ENCODE results near the gene S100A3. TPM values are rescaled to one million over a fixed set of nuclear protein-coding genes. Genes with fewer than 3 reads are reported as not detected.

S100A3 gene
- polyA plus RNA-seq, 1 donor (not counting 4 experiments of a cell fraction or from before 2014, with no cell fraction given): 15.1 TPM

GRCh38 chr1:153506831-153507413 is 42.1 kb downstream of the S100A3 start:
- H3K27ac ChIP-seq (ENCODE audit: control insufficient read depth, insufficient read depth, low read length): no peak overlapping the region
- H3K79me2 ChIP-seq (ENCODE audit: control insufficient read depth, insufficient read depth, low read length): no peaks in the 10 kb centered on the region
- no peak overlapping the region for H3K4me3 ChIP-seq (ENCODE audit: control insufficient read depth in 2 of 3, extremely low read depth in 1 of 3, insufficient read depth in 2 of 3, low read depth in 1 of 3, low read length in 3 of 3)
- no peaks in the 10 kb centered on the region for H4K20me1 ChIP-seq (ENCODE audit: control insufficient read depth, extremely low read depth, insufficient read depth, low read length)
- H3K27me3 ChIP-seq (ENCODE audit: control insufficient read depth, extremely low read depth, insufficient read depth, low read length): no peaks in the 10 kb centered on the region
- H3K9me1 ChIP-seq (ENCODE audit: control insufficient read depth, extremely low read depth, insufficient read depth, low read length): no peaks in the 10 kb centered on the region
- H3K9me3 ChIP-seq (ENCODE audit: control insufficient read depth, low read depth, low read length): no peaks in the 10 kb centered on the region
- TF ChIP-seq CTCF (optimal IDR thresholded peaks at IDR 0.05 in 1 of 3, IDR thresholded peaks at IDR 0.05 in 1 of 3, conservative IDR thresholded peaks at IDR 0.05 in 1 of 3; ENCODE audit: extremely low read depth in 1 of 3, insufficient read depth in 2 of 3, low read length in 3 of 3) (no peak), EZH2 (IDR thresholded peaks at IDR 0.05; ENCODE audit: low read length) (no peak)
- FAIRE-seq: no peak
- no peak for DNase-seq (ENCODE audit: low read depth, low spot score)
- no peak overlapping the region for H2AFZ ChIP-seq (ENCODE audit: control insufficient read depth, low read length)
- dilution Hi-C loops (cut with MboI; ENCODE audit: extremely low pct_ligation_motif_present, low sequenced_read_pairs): loop anchor here (10.0 kb wide), 1 partner anchor 152 kb away; the partner anchor contains the start of gene S100A9
- H3K4me2 ChIP-seq (ENCODE audit: control insufficient read depth, extremely low read depth, insufficient read depth, low read depth, low read length): peak overlapping the region; percentile 28
- peaks cover 32% of the 10 kb centered on the region for H3K4me1 ChIP-seq (ENCODE audit: control insufficient read depth, extremely low read depth, insufficient read depth, low read length)
- H3K36me3 ChIP-seq (ENCODE audit: control insufficient read depth in 2 of 2, extremely low read depth in 1 of 2, insufficient read depth in 2 of 2, low read length in 2 of 2): no peaks in the 10 kb centered on the region
- H3K9ac ChIP-seq (ENCODE audit: control insufficient read depth, extremely low read depth, insufficient read depth, low read length): no peak overlapping the region

- H3K9me1 ChIP-seq (ENCODE audit: control insufficient read depth, extremely low read depth, insufficient read depth, low read length): no peaks in the 10 kb centered on the region
- no peaks in the 10 kb centered on the region for H4K20me1 ChIP-seq (ENCODE audit: control insufficient read depth, extremely low read depth, insufficient read depth, low read length)
- dilution Hi-C loops (cut with MboI; ENCODE audit: extremely low pct_ligation_motif_present, low sequenced_read_pairs): loop anchor here (10.0 kb wide), 1 partner anchor 152 kb away; the partner anchor contains the start of gene S100A9
- FAIRE-seq: no peak
- H2AFZ ChIP-seq (ENCODE audit: control insufficient read depth, low read length): no peak overlapping the region
- H3K4me2 ChIP-seq (ENCODE audit: control insufficient read depth, extremely low read depth, insufficient read depth, low read depth, low read length): no peak overlapping the region
- peaks cover 31% of the 10 kb centered on the region for H3K4me1 ChIP-seq (ENCODE audit: control insufficient read depth, extremely low read depth, insufficient read depth, low read length)
- no peak for TF ChIP-seq EZH2 (IDR thresholded peaks at IDR 0.05; ENCODE audit: low read length)
- TF ChIP-seq CTCF (optimal IDR thresholded peaks at IDR 0.05 in 1 of 3, IDR thresholded peaks at IDR 0.05 in 1 of 3, conservative IDR thresholded peaks at IDR 0.05 in 1 of 3; ENCODE audit: extremely low read depth in 1 of 3, insufficient read depth in 2 of 3, low read length in 3 of 3): no peak
- H3K79me2 ChIP-seq (ENCODE audit: control insufficient read depth, insufficient read depth, low read length): no peaks in the 10 kb centered on the region
- H3K4me3 ChIP-seq (ENCODE audit: control insufficient read depth in 2 of 3, extremely low read depth in 1 of 3, insufficient read depth in 2 of 3, low read depth in 1 of 3, low read length in 3 of 3): no peak overlapping the region
- H3K27me3 ChIP-seq (ENCODE audit: control insufficient read depth, extremely low read depth, insufficient read depth, low read length): no peaks in the 10 kb centered on the region
- no peak for DNase-seq (ENCODE audit: low read depth, low spot score)
- H3K9me3 ChIP-seq (ENCODE audit: control insufficient read depth, low read depth, low read length): no peaks in the 10 kb centered on the region
- H3K36me3 ChIP-seq (ENCODE audit: control insufficient read depth in 2 of 2, extremely low read depth in 1 of 2, insufficient read depth in 2 of 2, low read length in 2 of 2): no peaks in the 10 kb centered on the region
- no peak overlapping the region for H3K9ac ChIP-seq (ENCODE audit: control insufficient read depth, extremely low read depth, insufficient read depth, low read length)
- no peak overlapping the region for H3K27ac ChIP-seq (ENCODE audit: control insufficient read depth, insufficient read depth, low read length)
Observed at GRCh38 chr1:153506386-153506785, 42.7 kb downstream of the S100A3 start.
